Body of pancreas (tissue), 4 donors: ENCODE measurements around the gene RAB1A. TPM values are rescaled to one million over a fixed set of nuclear protein-coding genes. Genes with fewer than 3 reads are reported as not detected.
"Not testable (repeated sequence)": the region's sequence is repeated elsewhere in the genome, so short reads cannot be mapped to it uniquely, and the experiment has no call there.

Experiments used
- ATAC-seq: fragments of 150-250 bp; one replicate; pipeline ENCODE4 v1.9.1; 2016
- DNase-seq, 4 donors: peaks; one replicate each; pipeline ENCODE4 v3.0.0-alpha.2; 2019
- H3K27ac ChIP-seq, 4 donors: fragments of 200-600 bp; sonication (generic); 1 replicate in 3 of 4; 2 replicates in 1 of 4; pipeline versions ENCODE4 v1.5.1 to v1.6.1; 2016 to 2019; ENCODE audit warnings: mild to moderate bottlenecking in 1 of 4, mixed read lengths in 1 of 4, moderate library complexity in 1 of 4
- H3K27me3 ChIP-seq, 2 donors: fragments of 200-600 bp; sonication (generic); one replicate each; pipeline ENCODE4 v1.6.0; 2016; ENCODE audit warnings: mild to moderate bottlenecking in 1 of 2
- H3K36me3 ChIP-seq, 2 donors: fragments of 200-600 bp; sonication (generic); replicated peaks in 1 of 2; 2 replicates each; pipeline ENCODE4 v1.5.1; 2016; ENCODE audit warnings: low read depth in 2 of 2; ENCODE audit not compliant: insufficient read depth in 1 of 2
- H3K4me1 ChIP-seq: fragments of 200-600 bp; sonication (generic); one replicate; pipeline ENCODE4 v1.6.0; 2016
- H3K4me3 ChIP-seq, 2 donors: fragments of 200-600 bp; sonication (generic); 1 replicate in 1 of 2; 2 replicates in 1 of 2; pipeline ENCODE4 v1.5.1; 2016 to 2019
- H3K9me3 ChIP-seq, 3 donors: fragments of 200-600 bp; sonication (generic); 1 replicate in 2 of 3; 2 replicates in 1 of 3; pipeline ENCODE4 v1.5.1; 2016
- POLR2A ChIP-seq, 3 donors: fragments of 450-650 bp; IDR thresholded peaks; one replicate each; pipeline ENCODE4 v1.6.1; 2016; ENCODE audit warnings: antibody characterized with exemption in 3 of 3, mild to moderate bottlenecking in 2 of 3
- WGBS, 2 donors: methylation state at CpG; one replicate each; pipeline ENCODE4 v1.1.5; 2017; 5-methylcytosine and 5-hydroxymethylcytosine counted together
- intact Hi-C: fragments of 100-400 bp; cut with DNase I; formaldehyde crosslinking; loops from one replicate; pipeline ENCODE4 v1.15.1; 2023
- total RNA-seq, 2 donors: library from RNA; depleted of rRNA; stranded (reverse); fragments of >200 nt; gene quantifications; one replicate each; pipeline ENCODE4 v1.1.0, GENCODE V29; 2016
- TF ChIP-seq, protein P1 (sequence below), 7 experiments: fragments of 450-650 bp in 4 of 7; fragments of 200-600 bp in 3 of 7; sonication (generic) in 3 of 7; IDR thresholded peaks; one replicate each; pipeline ENCODE4 v1.5.1; 2016 to 2019; ENCODE audit warnings: antibody characterized with exemption in 7 of 7

The RAB1A gene
- total RNA-seq, 2 donors from 2014 or later, result 43.2 to 53.7 TPM

DNA sequence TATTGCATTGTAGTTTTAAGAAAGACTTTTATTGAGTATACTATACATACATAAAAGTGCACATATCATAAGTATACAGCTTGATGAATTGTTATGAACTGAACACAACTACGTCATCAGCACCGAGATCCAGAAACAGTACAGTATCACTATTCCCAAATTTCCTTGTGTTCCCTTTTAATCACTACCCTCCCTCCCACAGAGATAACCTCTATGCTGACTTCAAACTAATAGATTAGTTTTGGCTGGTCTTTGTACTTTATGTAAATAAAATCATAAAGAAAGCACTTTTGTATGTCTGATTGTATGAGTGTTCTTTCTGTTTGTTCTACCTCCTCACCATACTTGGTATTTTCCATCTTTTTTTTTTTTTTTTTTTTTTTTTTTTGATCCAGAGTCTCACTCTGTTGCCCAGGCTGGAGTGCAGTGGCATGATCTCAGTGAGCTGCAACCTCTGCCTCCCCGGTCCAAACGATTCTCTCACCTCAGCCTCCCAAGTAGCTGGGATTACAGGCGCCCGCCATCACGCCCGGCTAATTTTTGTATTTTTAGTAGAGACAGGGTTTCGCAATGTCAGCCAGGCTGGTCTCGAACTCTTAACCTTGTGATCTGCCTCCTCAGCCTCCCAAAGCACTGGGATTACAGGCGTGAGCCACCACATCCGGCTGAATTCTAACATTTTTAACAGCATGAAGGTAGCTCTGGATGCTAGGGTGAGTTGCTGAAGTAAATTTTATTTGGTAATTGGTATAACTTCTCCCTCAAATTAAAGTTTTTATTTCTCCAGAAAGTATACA lies 43.3 kb upstream of the RAB1A start:
- 88% methylated on average over 12 of the region's 12 CpGs for whole genome bisulfite sequencing, 2 donors
- DNase-seq (no peak), ATAC-seq (no peak)
- Histone ChIP-seq H3K4me3 (no peak overlapping the region), H3K27me3 (no peaks in the 10 kb centered on the region), H3K36me3 (no peaks in the 10 kb centered on the region), H3K4me1 (peaks cover 16% of the 10 kb centered on the region), H3K9me3 (no peaks in the 10 kb centered on the region), H3K27ac (no peak overlapping the region)
- intact Hi-C loops, result no loop called here
- TF ChIP-seq POLR2A (IDR thresholded peaks at IDR 0.05), result no peak
- TF ChIP-seq, protein P1, sequence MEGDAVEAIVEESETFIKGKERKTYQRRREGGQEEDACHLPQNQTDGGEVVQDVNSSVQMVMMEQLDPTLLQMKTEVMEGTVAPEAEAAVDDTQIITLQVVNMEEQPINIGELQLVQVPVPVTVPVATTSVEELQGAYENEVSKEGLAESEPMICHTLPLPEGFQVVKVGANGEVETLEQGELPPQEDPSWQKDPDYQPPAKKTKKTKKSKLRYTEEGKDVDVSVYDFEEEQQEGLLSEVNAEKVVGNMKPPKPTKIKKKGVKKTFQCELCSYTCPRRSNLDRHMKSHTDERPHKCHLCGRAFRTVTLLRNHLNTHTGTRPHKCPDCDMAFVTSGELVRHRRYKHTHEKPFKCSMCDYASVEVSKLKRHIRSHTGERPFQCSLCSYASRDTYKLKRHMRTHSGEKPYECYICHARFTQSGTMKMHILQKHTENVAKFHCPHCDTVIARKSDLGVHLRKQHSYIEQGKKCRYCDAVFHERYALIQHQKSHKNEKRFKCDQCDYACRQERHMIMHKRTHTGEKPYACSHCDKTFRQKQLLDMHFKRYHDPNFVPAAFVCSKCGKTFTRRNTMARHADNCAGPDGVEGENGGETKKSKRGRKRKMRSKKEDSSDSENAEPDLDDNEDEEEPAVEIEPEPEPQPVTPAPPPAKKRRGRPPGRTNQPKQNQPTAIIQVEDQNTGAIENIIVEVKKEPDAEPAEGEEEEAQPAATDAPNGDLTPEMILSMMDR (IDR thresholded peaks at IDR 0.05), result no peak

DNA sequence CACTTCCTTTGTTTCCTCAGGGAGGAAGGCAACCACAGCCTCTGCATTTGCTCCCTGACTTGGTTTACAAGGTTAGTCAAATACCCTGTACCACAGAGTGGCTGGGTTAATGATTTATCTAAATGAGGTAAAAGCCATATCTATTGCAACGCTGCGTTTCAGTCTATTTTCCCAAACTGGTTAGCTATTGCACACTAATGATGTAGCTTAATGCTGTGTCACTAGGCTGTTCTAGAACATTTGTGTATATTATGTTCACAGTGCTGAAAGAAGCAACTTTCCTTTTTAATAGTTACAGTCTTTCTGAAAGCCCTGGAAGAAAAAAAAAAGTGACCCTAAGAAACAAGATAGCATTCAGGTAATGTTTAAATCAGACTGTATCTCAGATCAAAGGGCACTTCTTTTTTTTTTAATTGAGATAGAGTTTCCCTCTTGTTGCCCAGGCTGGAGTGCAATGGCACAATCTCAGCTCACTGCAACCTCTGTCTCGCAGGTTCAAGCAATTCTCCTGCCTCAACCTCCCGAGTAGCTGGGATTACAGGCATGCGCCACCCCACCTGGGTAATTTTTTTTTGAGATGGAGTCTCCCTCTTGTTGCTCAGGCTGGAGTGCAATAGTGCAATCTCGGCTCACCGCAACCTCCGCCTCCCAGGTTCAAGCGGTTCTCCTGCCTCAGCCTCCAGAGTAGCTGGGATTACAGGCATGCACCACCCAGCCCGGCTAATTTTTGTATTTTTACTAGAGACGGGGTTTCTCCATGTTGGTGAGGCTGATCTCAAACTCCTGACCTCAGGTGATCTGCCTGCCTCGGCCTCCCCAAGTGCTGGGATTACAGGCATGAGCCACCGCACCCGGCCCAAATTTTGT lies 40.9 kb upstream of the RAB1A start:
- peak in 2 of 4 donors; percentile 22 to 49 for DNase-seq
- WGBS, 2 donors, result 63 to 64% methylated on average over 13 to 14 of the region's 14 CpGs
- H3K36me3 ChIP-seq, H3K9me3 ChIP-seq, H3K27me3 ChIP-seq, H3K4me3 ChIP-seq, intact Hi-C loops: not testable (repeated sequence)
- ATAC-seq, result peak; percentile 85
- peaks cover 16% of the 10 kb centered on the region for H3K4me1 ChIP-seq
- H3K27ac ChIP-seq, result peak overlapping the region; percentile 19 to 65 (median 46)

DNA sequence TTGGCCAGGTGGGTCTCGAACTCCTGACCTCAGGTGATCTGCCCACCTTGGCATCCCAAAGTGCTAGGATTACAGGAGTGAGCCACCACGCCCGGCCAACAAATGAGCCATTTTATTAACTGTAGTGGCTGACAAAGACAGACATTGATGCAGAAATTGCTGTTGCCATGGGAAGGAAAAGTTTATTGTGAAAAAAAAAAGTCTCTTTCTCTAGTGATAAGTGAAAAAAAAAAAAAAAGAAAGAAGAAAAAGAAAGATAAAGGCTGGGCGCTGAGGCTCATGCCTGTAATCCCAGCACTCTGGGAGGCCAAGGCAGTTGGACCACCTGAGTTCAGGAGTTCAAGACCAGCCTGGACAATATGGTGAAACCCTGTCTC lies 39.8 kb upstream of the RAB1A start:
- DNase-seq (no peak), ATAC-seq (no peak)
- Histone ChIP-seq H3K27ac (peak overlapping the region in 1 of 4 donors; percentile 65), H3K4me1 (peaks cover 16% of the 10 kb centered on the region), H3K4me3 (no peak overlapping the region), H3K9me3 (no peaks in the 10 kb centered on the region), H3K27me3 (no peaks in the 10 kb centered on the region), H3K36me3 (no peaks in the 10 kb centered on the region)
- WGBS, 2 donors, result 82 to 83% methylated on average over 3 to 4 of the region's 4 CpGs
- no peak for TF ChIP-seq POLR2A (IDR thresholded peaks at IDR 0.05)
- TF ChIP-seq, protein P1 (IDR thresholded peaks at IDR 0.05), result no peak
- intact Hi-C loops, result no loop called here

DNA sequence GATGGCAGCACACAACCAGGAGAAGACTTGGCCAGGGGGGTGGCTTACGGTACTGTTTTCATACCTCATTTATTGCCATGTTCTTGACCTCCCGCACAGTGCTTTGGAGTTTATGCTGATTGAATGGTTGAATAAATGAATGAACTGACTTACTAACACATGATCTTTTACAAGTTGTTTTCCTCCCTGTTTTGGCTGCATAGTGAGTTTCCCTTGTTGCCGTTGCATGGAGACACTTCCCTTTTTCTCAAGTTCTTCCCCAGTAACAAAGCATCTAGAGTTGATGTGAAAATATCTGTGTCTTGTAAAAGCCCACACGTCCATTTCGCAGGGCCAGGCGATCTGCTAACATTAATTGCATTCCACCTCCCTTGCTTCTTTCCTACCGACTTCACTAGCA lies 35.7 kb upstream of the RAB1A start:
- Histone ChIP-seq H3K27me3 (no peaks in the 10 kb centered on the region), H3K9me3 (no peaks in the 10 kb centered on the region), H3K4me3 (no peak overlapping the region), H3K36me3 (no peaks in the 10 kb centered on the region), H3K27ac (no peak overlapping the region), H3K4me1 (peaks cover 10% of the 10 kb centered on the region)
- DNase-seq, result no peak
- no peak for ATAC-seq
- no peak for TF ChIP-seq POLR2A (IDR thresholded peaks at IDR 0.05)
- TF ChIP-seq, protein P1 (IDR thresholded peaks at IDR 0.05), result no peak
- intact Hi-C loops, result no loop called here
- 81 to 85% methylated on average over 7 of the region's 7 CpGs for WGBS, 2 donors

DNA sequence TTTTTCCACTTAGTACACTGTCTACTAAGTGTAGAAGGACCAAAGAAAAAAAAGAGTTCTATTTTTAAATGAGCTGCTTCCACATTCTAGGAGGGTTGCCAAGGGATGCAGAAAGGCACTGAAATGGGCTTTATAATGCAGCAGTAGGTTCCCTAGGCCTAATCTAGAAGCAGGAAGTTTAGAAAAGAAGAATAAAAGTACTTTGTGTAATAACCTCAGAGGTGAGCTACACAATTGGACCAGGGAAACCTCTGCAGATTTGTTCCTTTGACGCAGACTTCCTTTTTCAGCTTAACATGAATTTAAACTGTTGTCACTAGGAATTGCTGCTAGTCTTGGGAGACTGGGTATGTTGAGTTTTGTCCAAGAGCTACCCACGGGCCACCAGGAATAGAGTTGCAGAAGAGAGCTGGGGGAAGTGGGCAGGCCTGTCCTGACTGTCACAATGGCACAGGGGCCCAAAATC lies 34.6 kb upstream of the RAB1A start:
- intact Hi-C loops, result no loop called here
- WGBS, 2 donors, result 61 to 72% methylated on average over 2 of the region's 2 CpGs
- Histone ChIP-seq H3K9me3 (no peaks in the 10 kb centered on the region), H3K27ac (peak overlapping the region in 1 of 4 donors; percentile 20), H3K36me3 (no peaks in the 10 kb centered on the region), H3K27me3 (no peaks in the 10 kb centered on the region), H3K4me3 (no peak overlapping the region), H3K4me1 (peaks cover 8% of the 10 kb centered on the region)
- DNase-seq (peak in 1 of 4 donors; percentile 30), ATAC-seq (no peak)
- TF ChIP-seq, protein P1 (IDR thresholded peaks at IDR 0.05), result no peak
- TF ChIP-seq POLR2A (IDR thresholded peaks at IDR 0.05), result no peak
